Measurements from ENCODE around the gene NOX1. TPM values are rescaled to one million over a fixed set of nuclear protein-coding genes. Genes with fewer than 3 reads are reported as not detected.

NOX1 gene
- total RNA-seq, 1 donor = not detected

DNA sequence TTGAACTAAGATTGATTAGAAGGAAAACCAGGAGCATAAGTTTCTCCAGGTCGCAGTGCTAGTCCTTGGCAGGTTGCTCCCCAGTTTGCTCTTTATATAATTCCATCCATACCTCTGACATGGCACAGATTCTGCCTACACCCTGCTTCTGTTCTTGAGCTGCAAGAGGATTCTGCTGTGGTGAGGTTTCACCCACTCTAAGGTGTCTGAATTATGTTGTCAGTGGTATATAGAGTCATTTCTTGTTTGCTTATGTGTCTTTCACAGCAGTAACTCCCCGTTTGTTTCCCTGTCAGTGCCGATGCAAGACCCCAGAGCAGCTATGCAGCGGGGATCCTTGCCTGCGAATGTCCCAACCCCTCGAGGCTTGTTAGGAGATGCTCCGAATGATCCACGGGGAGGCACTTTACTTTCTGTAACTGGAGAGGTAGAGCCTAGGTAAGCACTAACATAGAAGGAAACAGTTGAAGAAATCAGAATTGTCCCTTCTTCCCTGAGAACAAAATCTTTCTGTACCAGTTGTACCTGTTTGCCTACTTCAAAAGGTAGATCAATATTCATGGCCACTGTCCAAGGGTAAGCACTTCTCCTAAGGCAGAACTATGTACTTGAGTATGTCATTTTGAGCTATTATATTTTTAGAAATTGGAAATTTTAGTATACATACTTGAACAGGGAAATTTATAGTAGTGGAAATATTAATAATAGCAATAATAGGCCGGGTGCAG lies 42.8 kb downstream of the NOX1 start:
- no peak overlapping the region for H3K27ac ChIP-seq (ENCODE audit: low read depth, low read length)
- TF ChIP-seq, protein P1, sequence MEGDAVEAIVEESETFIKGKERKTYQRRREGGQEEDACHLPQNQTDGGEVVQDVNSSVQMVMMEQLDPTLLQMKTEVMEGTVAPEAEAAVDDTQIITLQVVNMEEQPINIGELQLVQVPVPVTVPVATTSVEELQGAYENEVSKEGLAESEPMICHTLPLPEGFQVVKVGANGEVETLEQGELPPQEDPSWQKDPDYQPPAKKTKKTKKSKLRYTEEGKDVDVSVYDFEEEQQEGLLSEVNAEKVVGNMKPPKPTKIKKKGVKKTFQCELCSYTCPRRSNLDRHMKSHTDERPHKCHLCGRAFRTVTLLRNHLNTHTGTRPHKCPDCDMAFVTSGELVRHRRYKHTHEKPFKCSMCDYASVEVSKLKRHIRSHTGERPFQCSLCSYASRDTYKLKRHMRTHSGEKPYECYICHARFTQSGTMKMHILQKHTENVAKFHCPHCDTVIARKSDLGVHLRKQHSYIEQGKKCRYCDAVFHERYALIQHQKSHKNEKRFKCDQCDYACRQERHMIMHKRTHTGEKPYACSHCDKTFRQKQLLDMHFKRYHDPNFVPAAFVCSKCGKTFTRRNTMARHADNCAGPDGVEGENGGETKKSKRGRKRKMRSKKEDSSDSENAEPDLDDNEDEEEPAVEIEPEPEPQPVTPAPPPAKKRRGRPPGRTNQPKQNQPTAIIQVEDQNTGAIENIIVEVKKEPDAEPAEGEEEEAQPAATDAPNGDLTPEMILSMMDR (IDR thresholded peaks at IDR 0.05; ENCODE audit: extremely low read depth, low read depth, low read length) = no peak
- no peaks in the 10 kb centered on the region for H3K79me2 ChIP-seq (ENCODE audit: insufficient read depth, low read length)
- H3K9me3 ChIP-seq (ENCODE audit: low read depth, low read length) = no peaks in the 10 kb centered on the region
- peaks cover 3% of the 10 kb centered on the region for H3K27me3 ChIP-seq (ENCODE audit: insufficient read depth, low read length)
- H2AFZ ChIP-seq (ENCODE audit: low read length) = no peak overlapping the region
- H4K20me1 ChIP-seq (ENCODE audit: insufficient read depth, low read length) = no peaks in the 10 kb centered on the region
- no peaks in the 10 kb centered on the region for H3K4me1 ChIP-seq (ENCODE audit: insufficient read depth, low read length)
- no peak overlapping the region for H3K4me2 ChIP-seq (ENCODE audit: insufficient read depth, low read length)
- peaks cover 36% of the 10 kb centered on the region for H3K36me3 ChIP-seq (ENCODE audit: insufficient read depth, low read length)
- no peak overlapping the region for H3K4me3 ChIP-seq (ENCODE audit: insufficient read depth, low read length)
- DNase-seq (ENCODE audit: insufficient read length, low spot score, missing footprints) = no peak

DNA sequence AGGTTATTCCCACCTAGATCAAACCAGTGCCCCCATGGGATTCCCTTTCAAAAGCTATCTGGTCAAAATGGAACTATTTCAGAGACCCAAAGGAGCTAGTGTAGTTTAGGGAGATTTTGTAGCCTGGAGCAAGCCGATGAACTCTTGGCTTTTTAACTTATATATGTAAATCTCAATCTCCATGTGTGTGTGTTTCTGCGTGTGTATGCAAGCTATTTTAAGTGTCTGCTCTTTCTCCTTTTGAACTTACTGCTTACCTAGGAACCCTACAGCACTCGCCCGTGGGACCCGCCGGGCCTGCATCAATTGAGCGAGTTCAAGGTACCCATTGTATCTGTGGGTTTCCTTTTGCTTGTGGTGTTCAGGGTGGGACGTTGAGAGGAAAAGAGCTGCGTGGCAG lies 43.6 kb downstream of the NOX1 start:
- H3K4me3 ChIP-seq (ENCODE audit: insufficient read depth, low read length) = no peak overlapping the region
- peaks cover 3% of the 10 kb centered on the region for H3K27me3 ChIP-seq (ENCODE audit: insufficient read depth, low read length)
- no peaks in the 10 kb centered on the region for H4K20me1 ChIP-seq (ENCODE audit: insufficient read depth, low read length)
- no peaks in the 10 kb centered on the region for H3K79me2 ChIP-seq (ENCODE audit: insufficient read depth, low read length)
- TF ChIP-seq, protein P1 (IDR thresholded peaks at IDR 0.05; ENCODE audit: extremely low read depth, low read depth, low read length) = no peak
- H3K4me2 ChIP-seq (ENCODE audit: insufficient read depth, low read length) = no peak overlapping the region
- no peak overlapping the region for H3K27ac ChIP-seq (ENCODE audit: low read depth, low read length)
- no peaks in the 10 kb centered on the region for H3K9me3 ChIP-seq (ENCODE audit: low read depth, low read length)
- H3K4me1 ChIP-seq (ENCODE audit: insufficient read depth, low read length) = no peaks in the 10 kb centered on the region
- H3K36me3 ChIP-seq (ENCODE audit: insufficient read depth, low read length) = peaks cover 36% of the 10 kb centered on the region
- DNase-seq (ENCODE audit: insufficient read length, low spot score, missing footprints) = no peak
- no peak overlapping the region for H2AFZ ChIP-seq (ENCODE audit: low read length)

DNA sequence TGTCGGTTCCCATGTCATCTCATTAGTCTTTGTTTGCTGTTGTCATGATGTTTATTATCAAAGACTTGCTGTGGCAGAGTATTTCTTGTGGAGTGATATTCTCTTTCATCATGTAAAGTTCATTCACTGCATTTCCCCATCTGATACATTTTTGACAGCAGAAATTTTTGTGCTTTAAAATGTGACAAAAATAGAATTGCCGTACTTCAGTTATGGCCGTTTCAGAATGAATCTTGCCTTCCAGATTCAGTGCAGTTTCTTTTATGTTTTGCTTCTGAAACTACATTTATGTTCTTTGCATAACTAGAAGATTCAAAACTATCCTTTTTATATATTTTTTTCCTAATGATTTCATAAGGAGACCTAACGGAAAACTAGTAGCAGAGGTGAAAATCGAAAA lies 44.0 kb downstream of the NOX1 start:
- Histone ChIP-seq H3K9me3 (ENCODE audit: low read depth, low read length) (no peaks in the 10 kb centered on the region), H3K4me2 (ENCODE audit: insufficient read depth, low read length) (no peak overlapping the region), H4K20me1 (ENCODE audit: insufficient read depth, low read length) (no peaks in the 10 kb centered on the region), H2AFZ (ENCODE audit: low read length) (peak overlapping the region; percentile 41), H3K36me3 (ENCODE audit: insufficient read depth, low read length) (peaks cover 36% of the 10 kb centered on the region), H3K79me2 (ENCODE audit: insufficient read depth, low read length) (no peaks in the 10 kb centered on the region), H3K4me3 (ENCODE audit: insufficient read depth, low read length) (no peak overlapping the region), H3K4me1 (ENCODE audit: insufficient read depth, low read length) (no peaks in the 10 kb centered on the region), H3K27ac (ENCODE audit: low read depth, low read length) (no peak overlapping the region), H3K27me3 (ENCODE audit: insufficient read depth, low read length) (peaks cover 3% of the 10 kb centered on the region)
- DNase-seq (ENCODE audit: insufficient read length, low spot score, missing footprints) = no peak
- TF ChIP-seq, protein P1 (IDR thresholded peaks at IDR 0.05; ENCODE audit: extremely low read depth, low read depth, low read length) = no peak

DNA sequence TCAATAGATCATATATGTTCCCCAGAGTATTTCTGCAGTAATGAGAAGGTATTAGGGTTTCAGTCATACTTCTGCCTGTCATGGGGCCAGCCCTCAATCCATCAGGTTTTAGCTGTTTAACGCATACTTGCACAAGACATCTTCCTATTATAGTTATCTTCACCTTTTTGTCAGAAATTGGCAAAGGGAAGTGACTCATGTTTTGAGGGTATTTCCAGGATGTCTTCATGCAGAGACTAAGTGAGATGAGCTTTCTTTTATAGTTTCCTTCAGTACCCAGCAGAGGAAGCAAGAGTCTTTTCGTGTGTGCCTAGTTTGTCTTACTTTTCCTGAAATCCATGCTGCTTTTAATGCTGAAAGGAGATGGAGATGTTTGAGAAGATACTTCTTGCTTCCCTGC lies 44.4 kb downstream of the NOX1 start:
- TF ChIP-seq, protein P1 (IDR thresholded peaks at IDR 0.05; ENCODE audit: extremely low read depth, low read depth, low read length) = no peak
- Histone ChIP-seq H3K9me3 (ENCODE audit: low read depth, low read length) (no peaks in the 10 kb centered on the region), H3K27ac (ENCODE audit: low read depth, low read length) (no peak overlapping the region), H3K4me3 (ENCODE audit: insufficient read depth, low read length) (no peak overlapping the region), H3K79me2 (ENCODE audit: insufficient read depth, low read length) (no peaks in the 10 kb centered on the region), H4K20me1 (ENCODE audit: insufficient read depth, low read length) (no peaks in the 10 kb centered on the region), H3K4me2 (ENCODE audit: insufficient read depth, low read length) (no peak overlapping the region), H3K27me3 (ENCODE audit: insufficient read depth, low read length) (peaks cover 3% of the 10 kb centered on the region), H3K36me3 (ENCODE audit: insufficient read depth, low read length) (peaks cover 36% of the 10 kb centered on the region), H2AFZ (ENCODE audit: low read length) (peak overlapping the region; percentile 41), H3K4me1 (ENCODE audit: insufficient read depth, low read length) (no peaks in the 10 kb centered on the region)
- no peak for DNase-seq (ENCODE audit: insufficient read length, low spot score, missing footprints)

Data from osteoblast (primary cell).